GM23338 (cell line): ENCODE results near the gene TCF7L1. TPM values are rescaled to one million over a fixed set of nuclear protein-coding genes. Genes with fewer than 3 reads are reported as not detected.

Experiments used
- ATAC-seq: fragments of 200-7000 bp; cut with Tn5 transposase; 3 replicates; pipeline ENCODE4 v1.9.1; 2020
- DNase-seq: peaks from one replicate; pipeline ENCODE4 v3.0.0-alpha.2; 2015; ENCODE audit warnings: low spot score
- H2AFZ ChIP-seq: fragments of 200-600 bp; sonication (generic); 2 replicates; pipeline ENCODE4 v1.8.0; 2016; ENCODE audit warnings: antibody characterized with exemption, mild to moderate bottlenecking, moderate library complexity
- H3F3A ChIP-seq: fragments of 200-600 bp; sonication (generic); replicated peaks from 2 replicates; pipeline ENCODE4 v1.8.0; 2017; ENCODE audit warnings: antibody characterized with exemption, mixed run types, low read depth
- H3K27ac ChIP-seq: fragments of 200-600 bp; sonication (generic); 2 replicates; pipeline ENCODE4 v1.6.1; 2016; ENCODE audit warnings: low read depth
- H3K27me3 ChIP-seq: fragments of 200-600 bp; sonication (generic); 2 replicates; pipeline ENCODE4 v1.8.0; 2016; ENCODE audit warnings: mild to moderate bottlenecking, mixed run types, moderate library complexity; ENCODE audit not compliant: insufficient read depth
- H3K36me3 ChIP-seq: fragments of 200-600 bp; sonication (generic); 2 replicates; pipeline ENCODE4 v1.8.0; 2016; ENCODE audit warnings: mild to moderate bottlenecking; ENCODE audit not compliant: insufficient read depth
- H3K4me1 ChIP-seq: fragments of 200-600 bp; sonication (generic); 2 replicates; pipeline ENCODE4 v1.8.0; 2016; ENCODE audit warnings: mild to moderate bottlenecking, moderate library complexity; ENCODE audit not compliant: insufficient read depth
- H3K4me2 ChIP-seq: fragments of 200-600 bp; sonication (generic); 2 replicates; pipeline ENCODE4 v1.7.1; 2017; ENCODE audit warnings: mixed run types
- H3K4me3 ChIP-seq: fragments of 200-600 bp; sonication (generic); 2 replicates; pipeline ENCODE4 v1.6.1; 2016; ENCODE audit warnings: mixed run types
- H3K79me2 ChIP-seq: fragments of 200-600 bp; sonication (generic); replicated peaks from 2 replicates; pipeline ENCODE4 v1.8.0; 2017; ENCODE audit warnings: mild to moderate bottlenecking; ENCODE audit not compliant: insufficient read depth
- H3K9me2 ChIP-seq: fragments of 200-600 bp; sonication (generic); 2 replicates; pipeline ENCODE4 v1.8.0; 2017; ENCODE audit not compliant: insufficient read depth
- H4K20me1 ChIP-seq: fragments of 200-600 bp; sonication (generic); replicated peaks from 2 replicates; pipeline ENCODE4 v1.8.0; 2017; ENCODE audit warnings: mild to moderate bottlenecking; ENCODE audit not compliant: insufficient read depth
- H3K27ac Mint-ChIP-seq: 2 replicates; pipeline ENCODE4 v1.8.0; 2020; ENCODE audit warnings: inconsistent platforms, mild to moderate bottlenecking, moderate library complexity, mixed read lengths
- H3K27me3 Mint-ChIP-seq: 3 replicates; pipeline ENCODE4 v1.8.0; 2022; ENCODE audit warnings: low read depth, mild to moderate bottlenecking, moderate library complexity, mixed read lengths, inconsistent platforms; ENCODE audit not compliant: insufficient read depth, poor library complexity
- H3K36me3 Mint-ChIP-seq: 3 replicates; pipeline ENCODE4 v1.8.0; 2021; ENCODE audit warnings: low read depth, mild to moderate bottlenecking, inconsistent platforms, moderate library complexity, mixed read lengths
- H3K4me1 Mint-ChIP-seq: 3 replicates; pipeline ENCODE4 v1.8.0; 2020; ENCODE audit warnings: mild to moderate bottlenecking, inconsistent platforms, mixed read lengths
- H3K4me3 Mint-ChIP-seq: 3 replicates; pipeline ENCODE4 v1.8.0; 2021; ENCODE audit warnings: moderate library complexity, mild to moderate bottlenecking, inconsistent platforms, mixed read lengths
- H3K9me3 Mint-ChIP-seq: 3 replicates; pipeline ENCODE4 v1.8.0; 2020; ENCODE audit warnings: moderate library complexity, mild to moderate bottlenecking, inconsistent platforms, mixed read lengths
- CTCF ChIP-seq, 2 experiments: fragments of 200-600 bp in 1 of 2; sonication (generic) in 1 of 2; conservative IDR thresholded peaks; 2 replicates each; pipeline versions ENCODE4 v1.5.1 to v1.6.1; 2016 to 2017; ENCODE audit warnings: antibody characterized with exemption in 2 of 2, low read depth in 2 of 2, mild to moderate bottlenecking in 2 of 2, moderate library complexity in 1 of 2
- JUNB ChIP-seq: IDR thresholded peaks from one replicate; pipeline ENCODE4 v1.6.1; 2016; ENCODE audit warnings: antibody characterized with exemption; ENCODE audit not compliant: unreplicated experiment
- ZNF331 ChIP-seq: fragments of 250-450 bp; sonication (Bioruptor Pico); IDR thresholded peaks from 2 replicates; pipeline ENCODE4 v1.5.0; 2020; ENCODE audit warnings: low read depth, mild to moderate bottlenecking, moderate library complexity
- ZNF462 ChIP-seq: fragments of 250-450 bp; sonication (Bioruptor Pico); IDR thresholded peaks from 2 replicates; pipeline ENCODE4 v1.5.0; 2020; ENCODE audit warnings: mild to moderate bottlenecking, moderate library complexity
- polyA plus RNA-seq: library from polyadenylated mRNA; unstranded; fragments of >200 nt; fragmentation: Nextera tagmentation; extraction: Ambion mirVana; gene quantifications from 2 replicates; pipeline ENCODE4 v1.2.1, GENCODE V29; 2016
- total RNA-seq: library from RNA; depleted of rRNA; stranded (reverse); fragments of >200 nt; shearing (Covaris generic); gene quantifications from 2 replicates; pipeline ENCODE4 v1.2.3, GENCODE V29; 2014

Gene TCF7L1
- total and polyA plus RNA-seq, 2 experiments from 2014 or later: 47.3 to 101 TPM

- no peak for TF ChIP-seq ZNF462 (CRISPR knock-in tag)
Observed at GRCh38 chr2:85215081-85215447, 81.9 kb downstream of the TCF7L1 start (continued).

GRCh38 chr2:85215448-85216401 lies 82.5 kb downstream of the TCF7L1 start:
- H4K20me1 ChIP-seq: peaks cover 56% of the 10 kb centered on the region
- TF ChIP-seq CTCF (conservative IDR thresholded peaks at IDR 0.05; ENCODE audit: low read depth in 2 of 2) (0 out of 4 replicates have a peak, but pooled peaks of 1 of the 2 experiments have one; percentile 6), JUNB (no peak), ZNF331 (CRISPR knock-in tag) (no peak)

More at GRCh38 chr2:85215448-85216401, 82.5 kb downstream of the TCF7L1 start:
- peak overlapping the region; percentile 47 for H3K4me3 Mint-ChIP-seq
- H3K27me3 ChIP-seq: no peaks in the 10 kb centered on the region
- DNase-seq (peak; percentile 49), ATAC-seq (peak; percentile 34)
- peak overlapping the region; percentile 79 for H3K4me2 ChIP-seq
- H3K27ac Mint-ChIP-seq: peak overlapping the region; percentile 92
- H3K4me1 ChIP-seq: peaks cover 72% of the 10 kb centered on the region
- H3K36me3 ChIP-seq: no peaks in the 10 kb centered on the region
- H3K36me3 Mint-ChIP-seq: 0 out of 3 replicates have a peak, but pooled peaks cover 2% of the 10 kb centered on the region
- H2AFZ ChIP-seq: no peak overlapping the region
- H3K9me2 ChIP-seq: no peaks in the 10 kb centered on the region
- H3K79me2 ChIP-seq: peaks cover 95% of the 10 kb centered on the region
- H3K9me3 Mint-ChIP-seq: no peaks in the 10 kb centered on the region
- H3K4me3 ChIP-seq: peak overlapping the region; percentile 42; the same call in 1 of the 2 replicates
- peaks cover 15% of the 10 kb centered on the region for H3K27me3 Mint-ChIP-seq
- peak overlapping the region; percentile 97 for H3K27ac ChIP-seq
- H3F3A ChIP-seq: peaks cover 10% of the 10 kb centered on the region; the same call in 1 of the 2 replicates
- peaks cover 74% of the 10 kb centered on the region for H3K4me1 Mint-ChIP-seq
